Activated CD4-positive, alpha-beta T cell treated with anti-CD3 and anti-CD28 coated beads for 4 hours (primary cell): Measurements from ENCODE around the gene RNF41.

ENCODE experiments used
- DNase-seq, 2 donors: peaks; one replicate each; pipeline ENCODE4 v3.0.0-alpha.2; 2020

Gene RNF41

GRCh38 chr12:56242986-56243385, 21.3 kb upstream of the RNF41 start:
- DNase-seq, result no peak

- DNase-seq, result no peak
Observed at GRCh38 chr12:56241424-56242303, 19.9 kb upstream of the RNF41 start.

GRCh38 chr12:56237552-56237951, 15.8 kb upstream of the RNF41 start:
- no peak for DNase-seq

GRCh38 chr12:56236985-56237384, 15.3 kb upstream of the RNF41 start:
- DNase-seq, result no peak

- no peak for DNase-seq
Observed at GRCh38 chr12:56236091-56236490, 14.4 kb upstream of the RNF41 start.

- DNase-seq, result no peak
Observed at GRCh38 chr12:56234746-56235436, 13.2 kb upstream of the RNF41 start.

DNA sequence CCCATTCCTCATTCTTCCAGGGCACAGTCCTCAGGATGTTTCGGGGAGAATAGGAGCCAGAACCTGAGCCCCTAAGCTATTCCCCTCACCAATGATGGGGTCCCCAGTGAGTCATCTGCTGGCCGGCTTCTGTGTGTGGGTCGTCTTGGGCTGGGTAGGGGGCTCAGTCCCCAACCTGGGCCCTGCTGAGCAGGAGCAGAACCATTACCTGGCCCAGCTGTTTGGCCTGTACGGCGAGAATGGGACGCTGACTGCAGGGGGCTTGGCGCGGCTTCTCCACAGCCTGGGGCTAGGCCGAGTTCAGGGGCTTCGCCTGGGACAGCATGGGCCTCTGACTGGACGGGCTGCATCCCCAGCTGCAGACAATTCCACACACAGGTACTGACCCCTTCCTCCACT, 9.5 kb upstream of the RNF41 start:
- DNase-seq, result no peak

DNA sequence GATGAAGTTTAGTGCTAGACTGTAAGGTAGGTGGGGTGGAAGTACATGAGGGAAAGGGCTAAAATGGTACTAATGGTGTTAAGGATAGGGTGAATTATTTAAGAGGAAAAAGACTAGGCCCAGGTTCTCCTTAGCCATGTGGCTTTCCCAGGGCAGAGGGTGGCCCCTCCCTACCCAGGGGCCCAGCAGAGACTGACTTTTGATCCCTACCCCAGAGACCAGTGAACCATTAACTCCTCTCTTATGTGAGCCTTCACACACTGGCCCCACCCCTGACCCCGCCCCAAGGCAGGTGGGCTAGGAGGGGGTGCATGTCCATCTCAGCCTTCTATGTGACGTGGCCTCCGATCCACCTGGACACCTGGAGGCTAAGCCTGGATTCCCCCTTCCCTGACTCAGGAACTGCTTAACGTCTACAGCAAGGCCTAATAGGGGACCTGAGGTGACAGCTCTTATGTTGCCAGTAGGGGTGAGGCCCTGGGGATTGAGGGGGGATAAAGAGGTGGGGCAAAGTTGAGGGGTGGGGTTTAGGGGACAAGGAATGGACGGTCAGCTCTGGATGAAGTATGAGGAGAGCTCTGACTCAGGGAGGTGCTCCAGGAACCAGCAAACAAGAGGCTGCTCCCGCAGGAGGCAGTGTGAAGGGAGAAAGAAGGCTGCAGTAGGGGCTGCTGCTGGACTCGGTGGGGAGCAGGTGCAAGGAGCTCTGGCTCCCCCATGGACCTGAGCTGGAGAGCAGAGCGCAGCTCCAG, 8.9 kb upstream of the RNF41 start:
- no peak for DNase-seq

DNA sequence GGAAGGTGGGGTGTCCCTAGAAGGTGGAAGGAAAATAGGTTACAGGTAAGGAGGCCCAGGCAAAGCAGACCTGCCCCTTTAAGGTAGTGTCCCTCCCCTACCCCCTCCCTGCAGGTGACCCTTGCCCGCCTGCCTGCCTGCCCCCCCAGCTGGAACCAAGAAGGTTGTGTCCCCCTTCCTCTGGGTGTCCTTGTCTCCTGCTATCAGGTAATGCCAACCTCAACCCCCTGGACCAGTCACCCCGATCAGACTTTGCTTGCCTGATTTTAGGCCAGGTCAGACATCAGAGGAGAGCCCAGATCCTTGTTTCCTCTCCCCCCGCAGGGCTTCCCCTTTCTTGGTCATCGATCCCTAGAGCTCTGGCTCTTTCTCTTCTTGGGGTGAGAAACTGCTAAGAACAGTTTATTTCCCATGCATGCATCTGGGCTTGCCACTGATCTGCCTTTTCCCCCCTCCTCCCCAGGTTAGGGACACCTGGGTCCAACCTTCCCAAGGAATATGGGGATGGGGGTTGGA, 8.3 kb upstream of the RNF41 start, which contains the start of gene SLC39A5:
Gene SLC39A5, plus strand, starts transcription at position 136 of the 516 bp plus-strand sequence. CDS start 1,224 bp downstream, outside the sequence.
- no peak for DNase-seq

DNA sequence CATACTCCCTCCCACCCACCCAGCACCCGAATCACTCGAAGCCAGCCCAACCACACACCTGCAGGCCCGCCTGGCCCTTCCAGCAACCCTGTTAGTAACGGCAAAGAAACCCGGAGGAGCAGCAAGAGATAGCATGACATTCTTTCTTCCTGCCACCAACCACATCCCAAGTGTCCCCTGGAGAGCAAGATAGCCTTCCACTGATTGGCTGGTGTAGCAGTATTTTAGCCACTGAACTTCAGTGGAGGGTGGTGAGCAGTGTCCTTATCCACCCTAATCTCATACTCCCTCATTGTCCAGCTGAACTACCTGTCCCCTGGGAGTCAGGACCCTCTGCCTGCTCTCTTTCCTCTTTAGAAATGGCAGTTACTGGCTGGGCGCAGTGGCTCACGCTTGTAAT, 7.4 kb upstream of the RNF41 start:
- DNase-seq, result no peak

GRCh38 chr12:56224954-56225353, 3.2 kb upstream of the RNF41 start:
- no peak for DNase-seq

- DNase-seq, result peak; percentile 89 to 91
Observed at GRCh38 chr12:56224102-56224701, 2.5 kb upstream of the RNF41 start, which contains the start of gene NABP2. TSS of gene NABP2 (plus strand) at chr12:56224342. CDS start at chr12:56224857, 515 bp downstream.

DNA sequence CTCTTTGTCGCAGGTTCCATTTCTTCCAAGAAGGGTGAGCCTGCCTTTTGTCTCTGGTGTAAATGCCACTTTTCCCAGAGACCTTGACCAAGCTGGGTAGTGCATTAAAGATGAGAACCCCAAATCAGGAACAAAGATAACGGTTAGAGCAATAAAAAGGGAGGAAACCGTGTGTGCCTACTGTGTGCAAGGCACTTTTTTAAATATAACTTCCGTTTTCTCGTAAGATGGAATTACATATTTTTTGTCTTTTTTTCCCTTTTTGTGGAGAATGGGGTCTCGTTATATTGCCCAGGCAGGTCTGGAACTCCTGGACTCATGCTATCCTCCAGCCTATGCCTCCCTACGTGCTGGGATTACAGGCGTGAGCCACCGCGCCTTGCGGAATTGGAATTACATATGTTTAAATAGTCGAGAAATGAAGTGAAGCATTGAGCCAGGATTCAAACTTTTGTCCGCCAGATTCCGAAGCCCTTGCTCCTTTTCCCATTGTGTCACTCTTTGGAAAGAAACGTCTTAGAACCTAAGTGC, 1.9 kb upstream of the RNF41 start:
- DNase-seq, result no peak

- no peak for DNase-seq
Observed at GRCh38 chr12:56222531-56222895, 791 bp upstream of the RNF41 start.

- DNase-seq, result no peak
Observed at GRCh38 chr12:56221232-56221756, 428 bp downstream of the RNF41 start.

DNA sequence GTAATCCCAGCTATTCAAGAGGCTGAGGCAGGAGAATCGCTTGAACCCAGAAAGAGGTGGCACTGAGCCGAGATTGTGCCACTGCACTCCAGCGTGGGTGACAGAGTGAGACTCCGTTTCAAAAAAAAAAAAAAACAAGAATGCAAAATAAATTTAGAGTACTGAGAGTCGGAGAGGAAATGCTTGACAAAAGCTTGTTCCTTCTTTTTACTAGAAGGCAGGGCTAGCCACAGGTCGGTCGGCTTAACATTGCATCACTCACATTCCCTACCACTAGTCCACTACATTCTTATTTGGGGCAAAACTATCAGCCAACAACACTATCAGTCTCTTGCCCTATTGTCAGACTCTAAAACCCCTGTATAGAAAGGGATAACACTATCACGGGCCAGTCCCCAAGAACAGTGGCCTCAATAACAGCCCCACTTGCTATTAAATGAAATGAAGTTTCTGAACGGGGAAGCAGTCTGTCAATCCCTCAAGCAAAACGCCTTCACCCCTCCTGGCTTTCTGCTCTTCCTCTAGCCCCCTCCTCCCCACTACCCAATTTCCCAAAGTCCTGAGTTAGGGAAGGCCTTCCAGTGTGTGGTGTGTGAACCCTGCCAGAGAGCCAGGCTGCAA, 1.0 kb downstream of the RNF41 start:
- no peak for DNase-seq

DNA sequence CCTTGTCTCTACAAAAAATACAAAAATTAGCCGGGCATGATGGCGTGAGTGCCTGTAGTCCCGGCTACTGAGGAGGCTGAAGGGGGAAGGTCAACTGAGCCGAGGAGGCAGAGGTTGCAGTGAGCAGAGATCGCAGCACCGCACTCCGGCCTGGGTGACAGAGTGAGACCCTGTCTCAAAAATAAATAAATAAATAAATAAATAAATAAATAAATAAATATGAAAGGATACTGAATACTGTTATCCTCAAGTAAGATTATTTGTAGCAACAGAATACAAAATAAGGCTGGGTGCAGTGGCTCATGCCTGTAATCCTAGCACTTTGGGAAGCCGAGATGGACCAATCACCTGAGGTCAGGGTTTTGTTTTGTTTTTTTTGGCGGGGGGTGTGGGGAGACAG, 1.9 kb downstream of the RNF41 start:
- DNase-seq, result no peak

DNA sequence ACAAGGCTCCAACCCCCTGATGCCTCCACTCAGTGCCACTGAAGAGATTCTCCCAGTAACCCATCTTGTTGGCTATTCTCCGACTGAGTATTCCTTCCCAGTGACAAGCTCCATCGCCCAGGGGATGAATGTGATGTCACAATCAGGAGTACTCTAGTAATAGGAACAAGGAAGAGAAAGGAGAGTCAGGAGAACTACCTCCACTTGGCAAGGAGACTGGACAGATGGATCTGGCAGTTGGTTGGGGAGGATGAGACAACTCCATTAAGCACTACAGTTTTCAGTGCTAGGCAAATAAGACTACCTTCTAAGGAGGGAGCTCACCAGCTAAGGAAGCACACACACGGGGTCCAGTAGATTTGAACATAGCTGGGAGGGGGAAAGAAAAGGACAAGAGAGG, 5.3 kb downstream of the RNF41 start:
- DNase-seq, result no peak

DNA sequence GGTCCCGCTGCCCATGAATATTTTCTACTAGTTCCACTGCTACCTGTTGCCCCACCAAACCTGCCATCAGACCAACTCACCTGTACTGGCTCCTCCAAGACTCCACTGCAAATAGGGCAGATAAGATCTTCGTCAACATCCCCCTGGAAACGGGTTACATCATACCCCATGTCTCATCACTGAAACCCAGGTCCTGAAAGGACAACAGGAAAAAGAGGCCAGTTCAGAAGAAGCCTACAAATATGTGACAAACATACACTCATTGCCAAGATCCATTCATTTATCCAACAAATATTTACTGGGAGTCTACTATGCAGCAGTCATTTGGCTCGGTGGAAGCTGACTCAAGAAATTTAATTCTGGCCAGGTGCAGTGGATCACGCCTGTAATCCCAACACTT, 7.8 kb downstream of the RNF41 start:
- no peak for DNase-seq

- no peak for DNase-seq
Observed at GRCh38 chr12:56212361-56212760, 9.4 kb downstream of the RNF41 start.

GRCh38 chr12:56208006-56208405, 13.7 kb downstream of the RNF41 start:
- no peak for DNase-seq
